ENCODE data around the gene DDX31.

DNA sequence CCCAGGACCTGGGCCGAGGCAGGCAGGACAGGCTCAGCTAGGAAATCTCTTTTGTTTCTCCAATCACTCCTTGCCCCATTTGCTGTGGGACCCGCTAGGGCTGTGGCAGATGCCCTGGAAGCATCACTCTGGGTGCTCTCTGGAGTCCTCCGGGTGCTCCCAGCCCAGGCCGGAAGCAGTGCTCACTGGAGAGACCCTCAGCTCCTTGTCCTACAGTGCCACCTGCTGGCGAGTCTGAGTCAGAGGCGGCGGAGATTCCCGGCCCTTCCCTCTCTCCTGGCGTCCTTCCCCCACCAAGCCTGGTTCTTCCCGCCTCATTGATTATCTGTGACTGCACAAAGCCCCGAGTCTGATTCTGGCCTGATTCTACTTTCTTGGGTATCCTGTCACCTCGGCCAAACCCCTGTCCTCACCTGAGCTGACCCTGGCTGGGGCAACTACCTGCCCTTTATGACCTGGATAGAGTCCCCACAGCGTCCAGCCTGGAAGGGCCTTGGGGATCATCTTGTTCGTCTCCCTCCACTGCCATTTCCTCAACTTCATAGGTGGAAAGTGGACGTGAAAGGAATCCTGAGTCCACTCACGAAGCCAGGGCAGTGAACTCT lies 94.7 kb downstream of the DDX31 start:
- TF ChIP-seq, protein P1, sequence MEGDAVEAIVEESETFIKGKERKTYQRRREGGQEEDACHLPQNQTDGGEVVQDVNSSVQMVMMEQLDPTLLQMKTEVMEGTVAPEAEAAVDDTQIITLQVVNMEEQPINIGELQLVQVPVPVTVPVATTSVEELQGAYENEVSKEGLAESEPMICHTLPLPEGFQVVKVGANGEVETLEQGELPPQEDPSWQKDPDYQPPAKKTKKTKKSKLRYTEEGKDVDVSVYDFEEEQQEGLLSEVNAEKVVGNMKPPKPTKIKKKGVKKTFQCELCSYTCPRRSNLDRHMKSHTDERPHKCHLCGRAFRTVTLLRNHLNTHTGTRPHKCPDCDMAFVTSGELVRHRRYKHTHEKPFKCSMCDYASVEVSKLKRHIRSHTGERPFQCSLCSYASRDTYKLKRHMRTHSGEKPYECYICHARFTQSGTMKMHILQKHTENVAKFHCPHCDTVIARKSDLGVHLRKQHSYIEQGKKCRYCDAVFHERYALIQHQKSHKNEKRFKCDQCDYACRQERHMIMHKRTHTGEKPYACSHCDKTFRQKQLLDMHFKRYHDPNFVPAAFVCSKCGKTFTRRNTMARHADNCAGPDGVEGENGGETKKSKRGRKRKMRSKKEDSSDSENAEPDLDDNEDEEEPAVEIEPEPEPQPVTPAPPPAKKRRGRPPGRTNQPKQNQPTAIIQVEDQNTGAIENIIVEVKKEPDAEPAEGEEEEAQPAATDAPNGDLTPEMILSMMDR (IDR thresholded peaks at IDR 0.05; ENCODE audit: poor library complexity): peak; percentile 81
- TF ChIP-seq EZH2phosphoT487 (IDR thresholded peaks at IDR 0.05; ENCODE audit: low read depth, severe bottlenecking, unreplicated experiment): no peak

All from hepatocyte (in vitro differentiated cells).